Fibroblast of upper back skin (primary cell): ENCODE data around the gene ISL1.

Experiments used
- DNase-seq: peaks from one replicate; pipeline ENCODE4 v3.0.0-alpha.2; 2013

Gene ISL1

DNA sequence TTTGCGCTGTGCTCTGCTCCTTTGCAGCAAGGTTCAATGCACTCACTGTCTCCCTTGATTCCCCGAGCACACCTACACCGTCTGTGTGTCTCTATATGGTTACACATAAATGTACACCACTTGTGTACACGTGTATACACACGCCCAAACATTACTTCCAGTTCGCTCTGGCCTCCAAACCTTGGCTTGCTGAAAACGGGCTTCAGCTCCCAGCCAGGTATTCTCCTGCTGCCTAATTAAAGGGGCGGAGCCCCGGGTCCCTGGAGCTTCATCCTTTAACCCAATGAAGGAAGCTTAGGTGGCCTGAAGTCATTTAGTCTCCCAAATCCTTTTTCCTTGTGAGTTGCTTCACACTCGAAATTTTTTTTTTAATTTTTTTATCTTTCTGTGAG lies 4.6 kb downstream of the ISL1 start:
- DNase-seq = no peak

DNA sequence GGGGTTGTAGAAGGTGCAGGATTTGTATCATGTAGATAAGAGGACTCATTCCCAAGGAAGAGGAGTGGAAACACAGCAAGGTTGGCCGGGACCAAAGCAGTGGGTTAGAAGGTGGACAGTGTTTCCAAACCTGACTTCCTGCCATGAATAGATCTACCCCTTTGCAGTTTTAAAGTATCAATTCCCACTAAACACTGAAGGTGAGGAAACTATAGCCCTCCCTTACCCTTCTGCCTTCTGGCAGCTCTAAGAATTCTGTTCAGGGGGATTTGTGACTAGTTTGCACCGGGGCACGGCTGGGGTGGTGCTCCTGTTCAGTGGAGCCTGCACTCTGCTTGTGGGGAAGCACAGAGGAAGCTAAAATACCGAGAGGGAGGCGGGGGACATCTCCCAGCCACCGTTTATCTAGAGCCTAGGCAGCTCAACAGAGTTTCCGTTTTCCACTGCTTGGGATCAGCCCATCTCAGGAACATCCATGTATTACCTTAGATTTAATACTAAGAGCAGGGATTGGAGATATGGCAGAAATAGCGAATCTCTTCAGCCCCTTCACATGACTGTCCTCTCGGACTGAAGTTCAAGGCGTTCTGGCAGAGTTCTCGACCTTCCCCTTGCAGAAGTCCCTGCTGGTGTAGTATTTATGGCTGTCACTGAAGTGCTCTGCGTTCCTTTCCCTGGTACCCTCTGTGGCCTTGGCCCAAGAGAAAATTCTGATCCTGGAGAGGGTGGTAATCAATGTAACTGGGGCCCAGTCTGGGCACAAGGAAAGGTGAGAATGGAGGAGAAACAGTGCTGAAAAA lies 5.4 kb downstream of the ISL1 start:
- no peak for DNase-seq

- DNase-seq = no peak
Observed at GRCh38 chr5:51389288-51389576, 6.0 kb downstream of the ISL1 start.

DNA sequence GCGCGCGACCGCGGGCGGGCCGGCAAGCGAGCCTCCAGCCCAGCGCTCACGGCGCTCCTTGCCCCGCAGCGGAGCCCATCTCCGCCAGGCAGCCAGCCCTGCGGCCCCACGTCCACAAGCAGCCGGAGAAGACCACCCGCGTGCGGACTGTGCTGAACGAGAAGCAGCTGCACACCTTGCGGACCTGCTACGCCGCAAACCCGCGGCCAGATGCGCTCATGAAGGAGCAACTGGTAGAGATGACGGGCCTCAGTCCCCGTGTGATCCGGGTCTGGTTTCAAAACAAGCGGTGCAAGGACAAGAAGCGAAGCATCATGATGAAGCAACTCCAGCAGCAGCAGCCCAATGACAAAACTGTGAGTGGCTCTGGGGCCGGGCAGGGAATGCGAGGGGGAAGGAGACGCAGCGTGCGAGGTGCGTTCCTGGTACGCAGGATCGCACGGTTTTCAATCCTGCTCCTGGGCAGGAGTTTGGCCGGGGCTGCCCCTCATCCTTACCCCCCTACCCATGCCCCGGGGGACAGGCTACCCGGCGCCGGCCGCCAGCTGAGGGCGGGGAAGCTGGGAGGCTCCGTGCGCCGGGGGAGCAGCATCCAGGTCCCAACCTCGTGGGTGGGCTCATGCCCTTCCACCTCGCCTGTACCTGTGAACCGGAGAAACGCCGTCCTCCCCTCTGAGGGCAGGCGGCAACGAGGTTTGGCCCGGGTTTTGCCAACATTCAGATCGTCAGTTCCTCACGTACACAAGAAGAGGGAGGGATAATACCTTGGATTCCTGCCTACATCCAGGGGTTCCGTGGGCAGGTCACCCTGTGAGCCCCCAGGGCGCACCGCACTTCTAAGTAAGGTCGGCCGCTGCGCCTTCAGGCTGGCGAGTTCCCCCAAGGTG lies 6.6 kb downstream of the ISL1 start:
- no peak for DNase-seq

DNA sequence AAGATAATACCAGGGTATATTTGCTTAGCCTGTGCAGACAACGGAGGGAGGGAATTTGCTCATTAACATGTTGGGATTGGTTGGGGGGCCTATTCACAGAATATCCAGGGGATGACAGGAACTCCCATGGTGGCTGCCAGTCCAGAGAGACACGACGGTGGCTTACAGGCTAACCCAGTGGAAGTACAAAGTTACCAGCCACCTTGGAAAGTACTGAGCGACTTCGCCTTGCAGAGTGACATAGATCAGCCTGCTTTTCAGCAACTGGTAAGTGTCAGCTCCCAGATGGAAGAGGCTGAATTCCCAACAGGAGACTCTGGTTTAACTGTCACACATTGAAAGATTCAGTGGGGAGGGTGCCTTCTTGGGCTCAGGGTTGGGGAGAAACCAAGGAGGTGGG lies 7.9 kb downstream of the ISL1 start:
- no peak for DNase-seq

- DNase-seq = no peak
Observed at GRCh38 chr5:51392689-51393199, 9.5 kb downstream of the ISL1 start.

DNA sequence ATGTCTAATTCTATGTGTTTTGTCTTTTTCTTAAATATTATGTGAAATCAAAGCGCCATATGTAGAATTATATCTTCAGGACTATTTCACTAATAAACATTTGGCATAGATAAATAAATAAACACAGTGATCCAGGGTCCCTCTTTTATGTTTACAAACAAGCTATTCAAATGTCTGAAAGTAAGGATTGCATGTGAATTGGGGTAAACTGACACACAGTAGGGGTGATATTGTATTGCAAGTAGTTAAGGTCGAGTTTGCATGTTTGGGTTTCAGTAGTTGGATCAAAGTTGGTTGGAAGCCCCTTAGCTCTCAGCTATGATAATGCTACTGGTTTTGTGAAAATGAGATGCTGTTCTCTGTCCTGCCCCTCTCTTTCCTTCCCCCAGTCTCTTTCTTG lies 11.4 kb downstream of the ISL1 start:
- no peak for DNase-seq

GRCh38 chr5:51395245-51395644 lies 12.0 kb downstream of the ISL1 start:
- DNase-seq = no peak

DNA sequence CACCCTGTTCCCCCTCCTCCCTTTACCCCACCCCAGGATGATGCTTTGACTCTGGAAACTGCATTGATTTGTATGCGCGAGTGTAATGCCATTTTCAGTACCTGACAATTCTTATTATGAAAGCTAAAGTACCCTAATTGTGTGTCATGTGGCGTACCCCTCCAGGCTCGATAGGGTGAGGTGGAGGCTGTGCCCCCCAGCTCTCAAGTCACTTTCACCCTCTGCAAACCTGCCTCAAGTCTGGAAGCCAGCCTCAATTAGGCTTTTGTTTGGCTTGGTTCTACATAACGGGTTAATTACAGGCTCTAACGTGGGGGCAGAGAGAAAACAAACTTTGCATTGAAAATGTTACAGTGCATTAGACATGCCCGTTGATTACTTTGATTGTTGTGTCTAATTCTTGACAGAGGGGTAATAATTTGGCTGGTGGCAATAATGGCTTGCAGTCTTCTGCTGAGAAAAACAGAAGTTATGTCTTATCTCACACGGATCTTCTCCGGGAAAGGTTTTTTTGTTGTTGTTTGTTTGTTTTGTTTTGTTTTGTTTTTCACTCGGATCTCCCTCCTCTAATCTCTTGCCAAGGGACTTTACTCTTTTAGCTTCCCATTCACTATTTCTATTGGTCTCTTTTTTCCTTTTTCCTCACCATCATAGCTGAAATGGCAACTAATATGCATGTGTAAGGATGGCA lies 12.6 kb downstream of the ISL1 start:
- DNase-seq = no peak

DNA sequence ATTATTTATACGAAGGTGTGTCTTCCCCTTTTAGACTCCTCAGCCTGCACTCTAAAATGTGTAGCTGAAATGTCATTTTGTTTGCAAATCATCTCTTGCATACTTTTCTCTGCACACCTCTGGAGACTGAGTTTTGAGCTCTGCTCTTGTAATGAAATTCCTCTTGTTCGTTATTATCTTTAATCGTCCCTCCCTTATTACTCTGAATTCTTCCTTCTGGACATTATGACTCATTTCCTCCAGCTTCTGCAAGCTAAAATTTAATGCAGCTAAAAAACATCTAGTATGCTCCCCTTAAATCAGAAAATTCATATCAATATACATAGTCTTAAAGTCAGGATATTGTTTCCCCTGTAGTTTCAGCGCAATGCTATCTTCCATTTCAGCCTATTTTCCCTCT lies 13.5 kb downstream of the ISL1 start:
- DNase-seq = no peak

DNA sequence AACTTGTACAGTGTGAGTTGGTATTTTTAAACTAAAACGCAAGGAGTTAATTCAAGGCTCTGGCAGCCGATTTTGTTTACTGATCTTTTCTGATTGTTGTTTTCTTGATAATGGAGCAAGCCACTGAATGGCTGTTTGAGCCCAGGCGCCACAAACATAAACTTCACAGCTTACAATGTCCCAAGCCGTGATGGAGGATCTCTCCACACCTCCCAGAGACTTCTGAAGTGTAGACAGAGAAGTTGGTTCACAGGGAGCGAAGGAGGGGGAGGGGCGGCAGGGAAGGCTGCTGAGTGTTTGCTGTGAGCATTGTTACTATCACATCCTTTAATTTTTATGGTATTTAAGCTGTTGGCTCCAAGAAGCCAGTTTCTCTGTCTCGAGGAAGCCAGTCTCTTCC lies 14.7 kb downstream of the ISL1 start:
- no peak for DNase-seq

GRCh38 chr5:51398875-51399642 lies 15.8 kb downstream of the ISL1 start:
- no peak for DNase-seq

- no peak for DNase-seq
Observed at GRCh38 chr5:51399643-51400006, 16.4 kb downstream of the ISL1 start.

- no peak for DNase-seq
Observed at GRCh38 chr5:51404255-51404654, 21.0 kb downstream of the ISL1 start.

DNA sequence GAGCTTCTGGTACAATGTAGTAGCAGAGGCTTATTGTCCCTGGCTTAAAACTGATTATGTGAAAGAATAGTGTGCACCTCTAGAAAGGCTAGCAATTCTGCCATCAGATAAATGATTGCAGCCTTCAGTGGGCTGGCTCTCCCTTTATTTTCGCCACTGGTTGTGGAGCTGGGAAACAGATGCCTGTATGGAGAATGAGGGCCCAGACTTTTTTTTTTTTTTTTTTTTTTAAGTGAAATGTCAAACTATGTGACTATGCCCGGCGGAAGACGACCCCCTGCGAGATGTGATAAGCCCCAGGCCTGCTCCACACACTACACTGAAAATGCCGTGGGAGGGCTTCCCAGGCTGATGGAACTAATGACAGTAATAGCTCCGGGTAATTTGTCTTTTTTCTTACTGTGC lies 28.7 kb downstream of the ISL1 start:
- no peak for DNase-seq

DNA sequence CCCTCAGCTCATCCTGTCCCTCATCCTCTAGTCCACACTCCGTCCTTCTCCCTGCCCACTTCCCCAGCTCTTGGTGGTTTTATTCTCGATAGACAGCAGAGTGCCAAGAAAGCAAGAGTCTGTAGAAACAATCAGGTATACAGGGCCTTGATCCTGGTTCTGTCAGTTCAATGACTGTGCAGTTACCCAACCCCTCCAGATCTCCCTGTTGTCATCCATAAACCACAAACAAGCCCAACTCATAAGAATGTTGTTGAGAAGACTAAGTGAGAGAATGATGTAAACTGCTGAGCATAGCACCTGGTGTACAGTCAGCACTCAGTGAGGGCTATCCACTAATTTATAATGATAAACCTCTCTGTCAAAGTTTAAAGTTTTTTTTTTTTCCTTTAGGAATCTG lies 31.3 kb downstream of the ISL1 start:
- DNase-seq = no peak

DNA sequence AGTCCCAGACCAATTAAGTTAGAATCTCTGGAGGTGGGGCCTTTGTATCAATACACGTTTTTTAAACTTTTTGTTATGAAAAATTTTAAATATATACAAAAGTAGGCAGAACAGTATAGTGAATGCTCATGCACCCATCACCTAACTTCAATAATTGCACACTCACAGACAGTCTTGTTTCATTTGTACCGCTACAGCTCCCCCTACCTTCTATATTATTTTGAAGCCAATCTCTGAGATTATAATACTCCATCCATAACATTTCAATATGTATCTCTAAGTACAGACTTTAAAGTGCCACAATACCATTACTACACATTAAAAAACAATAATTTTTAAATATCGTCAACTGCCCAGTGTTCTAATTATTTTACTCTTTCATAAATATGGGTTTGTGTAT lies 32.9 kb downstream of the ISL1 start:
- no peak for DNase-seq

DNA sequence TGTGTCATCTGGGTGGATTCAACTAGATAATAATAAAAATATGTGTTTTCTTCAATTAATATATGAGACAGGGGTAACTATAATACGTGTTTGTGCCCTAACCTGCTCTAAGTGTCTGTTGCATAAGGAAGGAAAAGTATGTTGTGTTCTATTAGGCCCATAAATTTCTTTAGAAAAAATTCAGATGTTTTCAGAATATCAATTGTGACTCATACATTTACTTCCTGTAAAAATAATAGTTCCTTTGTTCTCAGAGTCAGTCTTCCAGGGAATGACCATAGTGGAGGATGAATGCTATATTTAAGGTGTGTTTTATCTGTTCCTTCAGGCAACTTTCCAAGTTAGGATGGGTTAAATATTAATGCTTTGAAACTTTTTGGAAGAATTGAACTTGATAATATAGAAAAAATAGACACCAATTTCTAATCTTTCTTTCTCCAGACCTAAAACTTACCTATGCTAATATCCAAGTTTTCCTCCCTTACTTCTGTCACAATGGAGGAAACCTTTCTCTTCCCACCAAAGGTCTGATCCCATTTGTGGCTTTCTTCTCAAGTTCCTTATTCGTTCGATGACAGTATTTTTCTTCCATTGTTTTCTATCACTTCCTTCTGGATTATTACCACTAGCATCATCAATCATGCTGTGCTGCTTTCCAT lies 49.9 kb downstream of the ISL1 start:
- DNase-seq = no peak

DNA sequence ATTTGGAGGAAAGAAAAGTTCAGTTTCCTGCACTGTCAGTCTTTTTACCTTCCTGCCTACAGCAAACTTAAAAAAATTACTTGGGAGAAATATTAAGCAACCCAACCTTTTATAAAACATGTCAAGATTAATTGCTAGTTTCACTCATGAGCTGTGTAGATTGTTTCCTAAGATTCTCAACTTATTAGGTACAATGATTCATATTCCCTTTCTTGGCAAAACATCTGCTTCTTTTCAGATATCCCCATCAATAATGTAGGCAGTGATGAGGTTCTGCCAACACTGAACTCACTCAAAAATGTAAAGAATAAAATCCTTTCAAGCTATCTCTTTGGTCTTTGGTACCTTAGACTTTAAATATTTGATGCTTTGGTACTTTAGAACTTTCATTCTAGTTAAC lies 56.0 kb downstream of the ISL1 start:
- DNase-seq = no peak
